Activated naive CD8-positive, alpha-beta T cell treated with anti-CD3 and anti-CD28 coated beads, Interleukin-2, amount 10 ng/mL, durations not matched to agents 7 days and 5 days (primary cell): ENCODE measurements around the gene PWWP3B. TPM values are rescaled to one million over a fixed set of nuclear protein-coding genes. Genes with fewer than 3 reads are reported as not detected.
"Not testable (repeated sequence)": the region's sequence is repeated elsewhere in the genome, so short reads cannot be mapped to it uniquely, and the experiment has no call there.

Source experiments
- ATAC-seq: fragments of 150-1000 bp; cut with Tn5 transposase; one replicate; pipeline ENCODE4 v1.10.0; 2021; ENCODE audit warnings: low read depth, moderate library complexity
- POLR2A ChIA-PET: fragments of 350-600 bp; sonication (Branson Sonifier 250); formaldehyde crosslinking; loops from one replicate; lab custom pipeline; 2021; ENCODE audit warnings: antibody characterized with exemption; lab: Charles Lee
- DNase-seq: peaks from one replicate; pipeline ENCODE4 v3.0.0; 2021
- H3K27ac Mint-ChIP-seq: one replicate; pipeline ENCODE4 v1.8.0; 2022; ENCODE audit warnings: mild to moderate bottlenecking, mixed read lengths
- H3K27me3 Mint-ChIP-seq: one replicate; pipeline ENCODE4 v1.8.0; 2022; ENCODE audit warnings: mild to moderate bottlenecking, moderate library complexity, mixed read lengths
- H3K36me3 Mint-ChIP-seq: one replicate; pipeline ENCODE4 v1.8.0; 2021; ENCODE audit warnings: mild to moderate bottlenecking, mixed read lengths
- H3K4me1 Mint-ChIP-seq: one replicate; pipeline ENCODE4 v1.8.0; 2021; ENCODE audit warnings: mixed read lengths
- H3K4me3 Mint-ChIP-seq: one replicate; pipeline ENCODE4 v1.8.0; 2022; ENCODE audit warnings: mild to moderate bottlenecking, moderate library complexity, mixed read lengths
- H3K9me3 Mint-ChIP-seq: one replicate; pipeline ENCODE4 v1.8.0; 2021; ENCODE audit warnings: mixed read lengths
- total RNA-seq, 2 experiments: library from RNA; stranded (reverse); gene quantifications; one replicate each; pipeline ENCODE4 v1.2.3, GENCODE V29; 2021

PWWP3B gene
- not detected for total RNA-seq

DNA sequence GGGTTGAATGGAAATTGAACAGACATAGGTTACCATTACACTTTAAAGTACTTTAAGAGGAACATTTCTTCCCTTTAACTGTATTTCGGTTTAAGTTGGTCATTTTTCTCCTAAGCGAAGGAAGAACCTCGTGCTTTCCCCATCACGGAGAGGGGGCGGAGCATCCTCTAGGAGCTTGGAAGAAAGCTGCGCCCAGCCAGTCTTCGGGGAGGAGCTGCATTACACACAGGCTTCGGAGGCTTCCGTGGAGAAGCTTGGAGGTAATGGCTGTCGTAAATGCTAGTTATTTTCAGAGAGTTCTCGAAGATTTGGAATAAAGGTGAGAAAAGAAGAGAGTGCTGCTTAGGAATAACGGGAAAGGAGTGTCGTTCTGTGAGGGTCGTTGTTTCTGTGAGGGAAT, at the start of gene PWWP3B:
TSS of gene PWWP3B (plus strand) at position 199 of the 400 bp plus-strand sequence. CDS start 37,128 bp downstream, outside the sequence.
- Mint-ChIP-seq H3K27ac (no peak within 1 kb of the TSS), H3K9me3 (no peaks in the 10 kb centered on the region), H3K4me3 (no peak within 1 kb of the TSS), H3K4me1 (no peaks in the 10 kb centered on the region), H3K27me3 (no peaks in the 10 kb centered on the region), H3K36me3 (no peaks in the 10 kb centered on the region)
- ATAC-seq (no peak), DNase-seq (no peak)
- POLR2A ChIA-PET, result no interaction called here

DNA sequence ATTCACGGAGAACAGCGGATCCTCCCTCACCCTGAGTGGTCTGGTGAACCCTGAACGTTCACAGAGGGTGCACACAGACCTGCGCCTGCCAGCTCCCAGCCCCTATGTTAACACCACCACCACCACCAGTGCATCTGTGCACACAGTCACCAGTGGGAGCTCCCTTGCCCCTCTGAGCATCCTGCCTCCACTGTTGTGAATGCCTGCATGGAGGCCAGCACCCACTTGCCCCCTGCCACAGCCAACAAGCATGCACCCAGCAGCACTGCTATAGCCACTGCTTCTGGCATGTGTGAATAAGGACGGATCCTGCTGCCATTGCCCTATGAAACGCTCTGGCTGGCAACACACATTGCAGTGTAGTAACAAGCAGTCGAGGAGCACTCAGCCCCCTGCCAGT, 29.1 kb upstream of the PWWP3B start:
- ATAC-seq (no peak), DNase-seq (no peak)
- Mint-ChIP-seq H3K27me3 (no peaks in the 10 kb centered on the region), H3K4me3 (no peak overlapping the region), H3K4me1 (no peaks in the 10 kb centered on the region), H3K9me3 (no peaks in the 10 kb centered on the region), H3K27ac (no peak overlapping the region), H3K36me3 (no peaks in the 10 kb centered on the region)
- POLR2A ChIA-PET, result no interaction called here

DNA sequence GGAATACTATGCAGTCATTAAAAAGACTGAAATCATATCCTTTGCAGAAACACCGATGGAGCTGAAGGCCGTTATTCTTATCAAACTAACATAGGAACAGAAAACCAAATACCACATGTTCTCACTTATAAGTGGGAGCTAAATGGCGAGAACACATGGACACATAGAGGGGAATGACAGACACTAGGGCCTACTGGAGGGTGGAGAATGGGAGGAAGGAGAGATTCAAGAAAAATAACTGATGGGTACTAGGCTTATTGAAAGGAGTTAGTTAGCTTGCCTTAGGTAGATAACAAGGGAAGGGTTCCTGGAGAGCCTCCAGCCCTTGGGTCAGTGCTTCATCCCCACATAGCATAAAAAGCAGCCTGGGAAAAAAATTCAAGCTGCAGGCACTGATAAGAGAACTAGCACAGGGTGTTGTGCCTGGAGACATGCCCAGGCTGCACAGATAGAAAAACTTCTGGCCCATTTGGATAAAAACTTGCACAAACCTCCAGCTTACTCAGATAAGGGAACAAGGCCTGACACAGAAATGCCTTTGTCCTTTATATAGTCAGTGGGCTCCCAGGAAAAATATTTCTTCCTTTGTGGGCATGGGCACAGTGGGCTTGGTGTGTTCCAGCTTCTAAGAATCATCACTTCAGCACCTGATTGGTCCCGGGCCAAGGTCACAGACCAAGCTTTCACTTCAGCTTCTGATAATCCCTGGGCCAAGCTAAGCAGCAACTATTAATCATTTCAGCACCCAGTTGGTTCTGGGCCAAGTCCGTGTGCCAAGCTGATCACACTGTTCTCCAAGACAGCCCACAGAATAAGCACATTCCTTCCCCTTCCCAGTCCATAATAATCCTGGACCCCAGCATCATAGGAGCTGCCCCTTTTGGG, 23.1 kb upstream of the PWWP3B start:
- ATAC-seq, result no peak
- Mint-ChIP-seq H3K27ac (no peak overlapping the region), H3K4me3 (no peak overlapping the region), H3K4me1 (no peaks in the 10 kb centered on the region), H3K27me3 (no peaks in the 10 kb centered on the region), H3K36me3 (no peaks in the 10 kb centered on the region), H3K9me3 (no peaks in the 10 kb centered on the region)
- no peak for DNase-seq
- POLR2A ChIA-PET, result no interaction called here

DNA sequence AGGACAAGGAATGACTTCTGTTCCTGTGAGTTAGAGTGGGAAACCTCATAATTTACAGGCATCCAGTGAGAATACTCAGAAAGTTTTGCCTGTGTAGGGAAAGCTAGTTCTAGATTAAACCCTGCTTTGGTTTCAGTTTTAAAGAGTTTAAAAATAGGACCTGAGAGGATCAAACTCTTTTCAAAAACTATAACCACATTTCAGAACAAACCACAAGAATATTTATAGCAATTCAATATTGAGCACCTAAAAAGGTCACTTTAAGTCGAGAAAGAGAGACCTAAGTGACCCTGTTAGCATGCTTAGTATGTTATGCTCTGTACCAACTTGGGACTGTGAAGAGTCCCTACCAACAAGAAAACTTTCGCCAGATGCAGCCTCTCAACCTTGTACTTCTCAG, 17.4 kb upstream of the PWWP3B start:
- Mint-ChIP-seq H3K4me1 (no peaks in the 10 kb centered on the region), H3K9me3 (peaks cover 2% of the 10 kb centered on the region), H3K36me3 (no peaks in the 10 kb centered on the region), H3K27me3 (no peaks in the 10 kb centered on the region), H3K4me3 (no peak overlapping the region), H3K27ac (no peak overlapping the region)
- DNase-seq (no peak), ATAC-seq (no peak)
- POLR2A ChIA-PET, result no interaction called here

DNA sequence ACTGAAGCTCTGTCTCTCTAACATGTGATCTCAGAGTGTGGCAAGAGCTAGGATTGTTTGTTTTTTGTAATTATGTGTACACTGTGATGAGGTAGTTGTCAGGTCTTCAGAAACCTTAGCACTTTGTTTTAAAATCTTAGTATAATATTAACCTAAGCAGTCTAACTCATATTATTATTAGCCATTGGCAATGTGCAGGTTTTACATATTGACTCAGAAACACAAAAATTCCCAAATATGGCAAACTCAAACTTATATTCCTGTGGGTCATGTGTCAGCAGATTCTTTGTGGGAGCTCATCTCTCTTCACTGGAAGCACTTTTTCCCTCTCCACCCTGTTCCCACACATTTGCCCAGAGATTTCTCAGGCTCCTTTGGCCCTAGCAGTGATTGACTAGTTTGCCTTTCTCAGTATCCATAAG, 8.2 kb upstream of the PWWP3B start:
- Mint-ChIP-seq H3K9me3 (no peaks in the 10 kb centered on the region), H3K4me1 (no peaks in the 10 kb centered on the region), H3K27me3 (no peaks in the 10 kb centered on the region), H3K36me3 (no peaks in the 10 kb centered on the region), H3K4me3 (no peak overlapping the region), H3K27ac (no peak overlapping the region)
- DNase-seq (no peak), ATAC-seq (no peak)
- POLR2A ChIA-PET, result no interaction called here

DNA sequence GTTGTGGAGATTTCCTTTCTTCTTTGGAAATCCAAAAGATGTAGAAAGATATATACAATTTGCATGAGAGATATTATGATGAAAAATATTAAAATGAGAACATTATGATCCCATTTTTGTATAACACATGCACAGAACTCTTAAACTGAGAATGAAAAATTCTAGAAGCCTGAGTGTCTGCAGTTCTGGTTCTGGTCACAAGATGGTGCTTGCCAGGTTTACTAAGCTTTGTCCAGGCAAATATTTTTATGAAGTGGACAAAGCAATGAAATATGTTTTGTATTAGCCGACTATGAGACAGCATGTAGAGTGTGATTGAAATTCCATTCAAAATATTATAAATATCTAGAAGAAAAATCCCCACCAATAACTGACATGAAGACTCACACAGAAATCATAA, 2.2 kb downstream of the PWWP3B start:
- Mint-ChIP-seq H3K4me3 (no peak overlapping the region), H3K36me3 (no peaks in the 10 kb centered on the region), H3K27ac (no peak overlapping the region), H3K9me3 (no peaks in the 10 kb centered on the region), H3K4me1 (no peaks in the 10 kb centered on the region), H3K27me3 (no peaks in the 10 kb centered on the region)
- POLR2A ChIA-PET, result no interaction called here
- ATAC-seq (no peak), DNase-seq (no peak)

DNA sequence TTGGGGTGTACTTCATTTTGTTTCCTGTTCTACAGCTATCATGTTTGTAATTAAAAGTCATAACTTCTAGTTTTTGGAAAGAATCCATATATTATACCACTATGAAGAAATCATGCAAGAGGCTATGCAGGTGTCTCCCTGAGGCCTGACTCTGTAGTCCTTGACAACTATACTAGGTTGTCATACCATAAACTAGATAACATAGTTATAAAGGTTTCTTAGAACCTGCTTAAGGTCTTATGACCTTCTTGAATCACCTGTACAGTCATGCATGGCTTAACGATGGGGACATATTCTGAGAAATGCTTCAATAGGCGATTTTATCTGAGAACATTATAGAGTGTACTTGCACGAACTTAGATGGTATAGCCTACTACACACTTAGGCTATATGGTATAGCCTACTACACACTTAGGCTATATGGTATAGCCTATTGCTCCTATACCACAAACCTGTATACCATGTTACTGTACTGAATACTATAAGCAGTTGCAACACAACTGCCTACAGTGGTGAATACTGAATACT, 3.3 kb downstream of the PWWP3B start:
- no peaks in the 10 kb centered on the region for H3K9me3 Mint-ChIP-seq
- POLR2A ChIA-PET, result no interaction called here
- DNase-seq, result no peak
- H3K27me3 Mint-ChIP-seq, result no peaks in the 10 kb centered on the region
- no peaks in the 10 kb centered on the region for H3K36me3 Mint-ChIP-seq
- no peak overlapping the region for H3K27ac Mint-ChIP-seq
- H3K4me1 Mint-ChIP-seq, result no peaks in the 10 kb centered on the region
- no peak overlapping the region for H3K4me3 Mint-ChIP-seq
- ATAC-seq, result no peak

DNA sequence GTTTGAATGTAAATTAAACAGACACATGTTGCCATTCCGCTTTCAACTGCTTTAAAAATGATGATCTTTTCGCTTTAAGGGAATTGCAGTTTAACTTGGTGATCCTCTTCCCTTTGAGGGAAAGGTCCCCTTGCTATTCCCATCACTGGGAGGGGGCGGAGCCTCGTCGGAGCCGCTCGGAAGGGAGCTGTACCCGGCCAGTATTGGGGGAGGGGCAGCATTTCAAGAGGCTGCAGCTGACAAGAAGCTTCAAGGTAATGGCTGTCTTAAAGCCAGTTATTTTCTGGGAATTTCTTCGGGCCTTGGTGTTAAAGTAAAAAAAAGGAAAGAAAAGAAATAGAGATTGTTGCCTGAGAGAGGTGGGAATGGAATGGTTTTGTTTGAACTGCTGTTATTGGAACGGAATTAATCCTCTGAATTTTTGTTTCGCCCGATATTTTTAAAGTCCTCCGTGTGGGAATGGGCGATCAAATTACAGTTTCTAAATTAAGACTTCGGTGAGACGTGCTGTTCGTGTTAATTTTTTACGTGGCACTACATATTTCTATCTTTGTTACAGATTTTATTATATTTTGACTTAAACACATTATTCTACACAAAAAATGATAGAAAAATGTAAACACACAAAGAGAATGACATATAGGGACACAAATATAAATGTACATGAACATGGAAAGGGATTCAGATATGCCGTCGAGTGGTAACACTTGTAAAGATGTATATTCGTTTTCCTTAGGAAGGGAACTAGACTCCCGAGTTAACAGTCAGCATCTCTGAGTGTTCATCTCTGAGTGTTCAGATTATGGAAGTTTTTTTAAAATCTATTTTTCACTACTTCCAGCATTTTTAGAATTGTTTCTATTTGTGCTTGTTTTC, 9.2 kb downstream of the PWWP3B start:
- Mint-ChIP-seq H3K4me3 (no peak overlapping the region), H3K27ac (no peak overlapping the region), H3K36me3 (no peaks in the 10 kb centered on the region), H3K27me3 (no peaks in the 10 kb centered on the region), H3K9me3 (peaks cover 3% of the 10 kb centered on the region), H3K4me1 (no peaks in the 10 kb centered on the region)
- ATAC-seq, result no peak
- DNase-seq, result no peak
- POLR2A ChIA-PET, result no interaction called here

DNA sequence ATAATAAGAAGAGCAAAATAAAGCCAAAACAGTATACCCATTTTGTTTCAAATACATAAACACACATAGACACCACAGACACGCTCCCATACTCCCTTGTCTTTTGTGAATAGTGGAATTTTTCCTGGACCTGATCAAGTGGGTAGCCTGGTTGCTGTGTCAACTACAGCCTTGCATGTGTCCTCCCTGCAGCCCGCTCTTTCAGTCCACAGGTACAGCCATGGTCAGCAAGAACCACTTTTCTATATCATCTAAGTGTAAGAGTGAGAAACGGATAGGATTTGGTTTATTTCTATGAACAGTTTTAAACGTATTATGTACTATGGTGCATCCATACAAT, 9.8 kb downstream of the PWWP3B start:
- Mint-ChIP-seq H3K27me3 (no peaks in the 10 kb centered on the region), H3K36me3 (no peaks in the 10 kb centered on the region), H3K4me3 (no peak overlapping the region), H3K9me3 (peaks cover 3% of the 10 kb centered on the region), H3K27ac (no peak overlapping the region), H3K4me1 (no peaks in the 10 kb centered on the region)
- POLR2A ChIA-PET, result no interaction called here
- ATAC-seq (no peak), DNase-seq (no peak)

DNA sequence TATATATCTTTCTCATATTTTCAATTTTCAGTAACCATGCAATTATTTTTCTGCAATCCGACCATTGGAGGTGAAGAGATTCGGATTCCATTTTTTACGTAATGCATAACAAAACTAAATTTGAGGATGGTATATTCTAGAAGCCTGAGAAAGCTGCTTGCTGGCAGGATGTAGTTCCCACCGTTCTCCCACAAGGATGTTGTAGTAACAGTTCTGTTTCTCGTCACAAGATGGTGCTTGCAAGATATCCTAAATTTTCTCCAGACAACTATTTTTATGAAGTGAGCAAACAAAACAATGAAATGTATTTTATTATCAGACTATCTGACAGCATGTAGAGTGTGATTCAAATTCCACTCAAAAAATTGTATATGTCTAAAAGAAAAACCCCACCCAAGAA, 10.7 kb downstream of the PWWP3B start:
- no peak for ATAC-seq
- POLR2A ChIA-PET, result no interaction called here
- no peak for DNase-seq
- no peaks in the 10 kb centered on the region for H3K4me1 Mint-ChIP-seq
- no peaks in the 10 kb centered on the region for H3K36me3 Mint-ChIP-seq
- H3K27ac Mint-ChIP-seq, result no peak overlapping the region
- no peak overlapping the region for H3K4me3 Mint-ChIP-seq
- H3K9me3 Mint-ChIP-seq, result peaks cover 3% of the 10 kb centered on the region
- no peaks in the 10 kb centered on the region for H3K27me3 Mint-ChIP-seq

DNA sequence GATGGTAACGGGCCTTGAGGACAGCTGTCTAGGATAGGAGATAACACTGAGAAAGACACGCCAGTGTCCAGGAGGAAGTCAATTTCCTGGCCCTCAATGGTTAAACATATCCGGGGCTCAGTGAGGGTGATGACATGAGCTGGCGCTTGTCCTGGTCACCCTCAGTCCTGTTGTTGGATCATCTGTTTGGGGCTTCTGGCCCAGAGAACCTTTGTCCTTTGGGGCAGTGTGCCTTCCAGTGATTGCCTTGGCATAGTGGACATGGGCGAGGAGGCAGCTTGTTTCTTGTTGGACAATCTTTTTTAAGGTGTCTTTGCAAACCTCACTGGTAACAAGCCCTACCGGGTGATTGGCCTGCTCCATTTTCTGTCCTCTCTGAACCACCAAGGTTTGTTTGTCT, 15.6 kb downstream of the PWWP3B start:
- H3K4me3 Mint-ChIP-seq, POLR2A ChIA-PET, H3K27me3 Mint-ChIP-seq, DNase-seq, H3K4me1 Mint-ChIP-seq, H3K27ac Mint-ChIP-seq, H3K9me3 Mint-ChIP-seq, H3K36me3 Mint-ChIP-seq, ATAC-seq: not testable (repeated sequence)

DNA sequence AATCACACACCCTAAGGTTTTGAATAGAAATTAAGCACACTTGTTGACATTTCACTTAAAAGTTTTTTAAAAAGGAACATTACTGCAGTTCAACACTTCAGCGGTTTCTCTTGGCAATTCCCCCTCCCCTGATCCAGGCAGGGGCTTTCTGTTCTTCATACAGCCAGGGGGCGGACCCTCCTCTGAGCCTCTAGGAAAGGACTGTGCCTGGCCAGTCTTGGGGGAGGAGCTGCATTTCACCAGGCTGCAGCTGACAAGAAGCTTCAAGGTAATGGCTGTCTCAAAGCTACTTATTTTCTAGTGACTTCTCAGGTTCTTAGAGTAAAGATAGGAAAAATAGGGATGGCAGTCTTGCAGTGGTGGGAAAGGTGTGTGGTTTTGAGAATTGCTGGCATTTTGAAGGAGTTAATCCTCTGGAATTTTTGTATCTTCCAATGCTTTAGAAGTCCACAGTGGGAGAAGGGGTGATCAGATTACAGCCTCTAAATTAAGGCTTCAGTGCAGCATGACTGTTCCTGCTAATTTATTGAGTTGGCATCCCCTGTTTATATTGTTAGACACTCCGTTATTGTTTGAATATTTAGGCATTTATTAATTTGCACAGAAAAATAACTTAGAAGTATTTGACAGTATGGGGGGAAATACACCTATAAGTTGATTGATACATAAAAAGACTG, 33.5 kb downstream of the PWWP3B start:
- ATAC-seq (no peak), DNase-seq (no peak)
- H3K4me1 Mint-ChIP-seq, result no peaks in the 10 kb centered on the region
- H3K27me3 Mint-ChIP-seq, result no peaks in the 10 kb centered on the region
- H3K9me3 Mint-ChIP-seq, result no peaks in the 10 kb centered on the region
- H3K27ac Mint-ChIP-seq, result no peak overlapping the region
- H3K36me3 Mint-ChIP-seq, result no peaks in the 10 kb centered on the region
- POLR2A ChIA-PET, result no interaction called here
- H3K4me3 Mint-ChIP-seq, result no peak overlapping the region

DNA sequence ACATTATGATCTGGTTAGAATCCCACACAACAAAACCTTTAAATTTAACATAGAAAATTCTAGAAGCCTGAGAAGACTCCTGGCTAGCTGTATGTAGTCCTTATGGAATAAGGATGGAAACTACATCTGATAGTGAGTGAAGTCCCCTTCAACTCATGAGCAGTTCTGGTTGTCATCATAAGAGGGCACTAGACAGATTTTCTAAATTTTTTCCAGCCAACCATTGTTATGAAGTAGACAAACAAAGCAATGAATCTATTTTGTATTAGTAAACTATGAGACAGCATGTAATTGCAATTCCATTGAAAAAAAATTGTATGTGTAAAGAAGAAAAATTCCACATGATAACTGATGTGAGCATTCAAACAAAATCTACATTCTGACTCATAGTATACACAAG, 35.2 kb downstream of the PWWP3B start:
- POLR2A ChIA-PET, result no interaction called here
- DNase-seq (no peak), ATAC-seq (no peak)
- Mint-ChIP-seq H3K36me3 (no peaks in the 10 kb centered on the region), H3K9me3 (no peaks in the 10 kb centered on the region), H3K4me3 (no peak overlapping the region), H3K27me3 (no peaks in the 10 kb centered on the region), H3K27ac (no peak overlapping the region), H3K4me1 (no peaks in the 10 kb centered on the region)
